GM23248 (cell line): ENCODE measurements around the gene CHIT1. TPM values are rescaled to one million over a fixed set of nuclear protein-coding genes. Genes with fewer than 3 reads are reported as not detected.
A peak's percentile ranks its signal among the peaks of the same experiment; 100 is the strongest.

Experiments
- DNase-seq: peaks from one replicate; pipeline ENCODE4 v3.0.0-alpha.2; 2015
- H2AFZ ChIP-seq: fragments of 200-600 bp; sonication (generic); 2 replicates; pipeline ENCODE4 v1.6.1; 2016; ENCODE audit warnings: antibody characterized with exemption
- H3F3A ChIP-seq: fragments of 200-600 bp; sonication (generic); 2 replicates; pipeline ENCODE4 v1.6.1; 2016; ENCODE audit warnings: mild to moderate bottlenecking, antibody characterized with exemption, mixed run types; ENCODE audit not compliant: insufficient read depth
- H3K27ac ChIP-seq: fragments of 200-600 bp; sonication (generic); 2 replicates; pipeline ENCODE4 v1.5.1; 2016; ENCODE audit warnings: mild to moderate bottlenecking
- H3K27me3 ChIP-seq: fragments of 200-600 bp; sonication (generic); replicated peaks from 2 replicates; pipeline ENCODE4 v1.6.1; 2016; ENCODE audit warnings: mild to moderate bottlenecking; ENCODE audit not compliant: insufficient read depth
- H3K36me3 ChIP-seq: fragments of 200-600 bp; sonication (generic); 2 replicates; pipeline ENCODE4 v1.6.1; 2016; ENCODE audit warnings: low read depth, mild to moderate bottlenecking
- H3K4me1 ChIP-seq: fragments of 200-600 bp; sonication (generic); 2 replicates; pipeline ENCODE4 v1.6.1; 2016; ENCODE audit warnings: mild to moderate bottlenecking; ENCODE audit not compliant: insufficient read depth
- H3K4me2 ChIP-seq: fragments of 200-600 bp; sonication (generic); one replicate; pipeline ENCODE4 v1.6.1; 2016; ENCODE audit warnings: mild to moderate bottlenecking; ENCODE audit not compliant: unreplicated experiment
- H3K4me3 ChIP-seq: fragments of 200-600 bp; sonication (generic); 2 replicates; pipeline ENCODE4 v1.5.1; 2016; ENCODE audit warnings: mild to moderate bottlenecking
- H3K79me2 ChIP-seq: fragments of 200-600 bp; sonication (generic); 2 replicates; pipeline ENCODE4 v1.6.1; 2016; ENCODE audit warnings: mild to moderate bottlenecking; ENCODE audit not compliant: insufficient read depth
- H3K9ac ChIP-seq: fragments of 200-600 bp; sonication (generic); 2 replicates; pipeline ENCODE4 v1.6.1; 2016; ENCODE audit warnings: mild to moderate bottlenecking
- H3K9me2 ChIP-seq: fragments of 200-600 bp; sonication (generic); 2 replicates; pipeline ENCODE4 v1.6.1; 2016; ENCODE audit warnings: mixed run types, mild to moderate bottlenecking, moderate library complexity; ENCODE audit not compliant: insufficient read depth
- H3K9me3 ChIP-seq: fragments of 200-600 bp; sonication (generic); one replicate; pipeline ENCODE4 v1.6.1; 2017; ENCODE audit warnings: low read depth
- H4K20me1 ChIP-seq: fragments of 200-600 bp; sonication (generic); 2 replicates; pipeline ENCODE4 v1.6.0; 2016; ENCODE audit not compliant: insufficient read depth
- EZH2 ChIP-seq: fragments of 200-600 bp; sonication (generic); IDR thresholded peaks from 2 replicates; pipeline ENCODE4 v1.6.1; 2018; ENCODE audit warnings: antibody characterized with exemption, mild to moderate bottlenecking; ENCODE audit not compliant: insufficient read depth, poor library complexity, severe bottlenecking
- EZH2phosphoT487 ChIP-seq: fragments of 200-600 bp; sonication (generic); IDR thresholded peaks from 2 replicates; pipeline ENCODE4 v1.6.1; 2018; ENCODE audit warnings: antibody characterized with exemption, moderate library complexity, mild to moderate bottlenecking, low read depth; ENCODE audit not compliant: insufficient read depth
- WGBS, 2 experiments: methylation state at CpG; one replicate each; pipeline ENCODE4 v1.1.6; 2015 to 2017; ENCODE audit warnings: low lambda C conversion rate in 2 of 2, low coverage in 1 of 2; ENCODE audit errors: missing lambda C conversion rate in 2 of 2; 5-methylcytosine and 5-hydroxymethylcytosine counted together
- in situ Hi-C: fragments of 300-500 bp; cut with MboI; formaldehyde crosslinking; loops from 2 replicates; pipeline ENCODE4 v1.15.0; 2020
- polyA plus RNA-seq: library from polyadenylated mRNA; unstranded; fragments of >200 nt; fragmentation: Nextera tagmentation; extraction: Ambion mirVana; gene quantifications from 2 replicates; pipeline ENCODE4 v1.2.1, GENCODE V29; 2016
- total RNA-seq: library from RNA; depleted of rRNA; stranded (reverse); fragments of >200 nt; shearing (Covaris generic); gene quantifications from 2 replicates; pipeline ENCODE4 v1.2.3, GENCODE V29; 2014

Gene CHIT1
- total and polyA plus RNA-seq, 2 experiments from 2014 or later = not detected

- WGBS, 2 experiments = 57 to 68% methylated on average over 4 of the region's 4 CpGs
- Histone ChIP-seq H3K4me3 (no peak overlapping the region), H3K9me3 (no peaks in the 10 kb centered on the region), H3K27ac (no peak overlapping the region), H4K20me1 (no peaks in the 10 kb centered on the region), H3K9me2 (no peaks in the 10 kb centered on the region), H3K4me1 (no peaks in the 10 kb centered on the region), H3K27me3 (no peaks in the 10 kb centered on the region), H3K4me2 (no peak overlapping the region), H3K79me2 (no peaks in the 10 kb centered on the region), H3K36me3 (no peaks in the 10 kb centered on the region), H3F3A (0 out of 2 replicates have a peak, but pooled peaks cover 7% of the 10 kb centered on the region), H2AFZ (no peak overlapping the region), H3K9ac (no peak overlapping the region)
- no peak for DNase-seq
- no peak for TF ChIP-seq EZH2phosphoT487
- no peak for TF ChIP-seq EZH2
- in situ Hi-C loops = loop anchor here (10.0 kb wide), 1 partner anchor 214 kb away; no protein-coding TSS in a partner anchor
Observed at GRCh38 chr1:203270448-203270847, 41.0 kb upstream of the CHIT1 start.

- no peak overlapping the region for H2AFZ ChIP-seq
- 0 out of 2 replicates have a peak, but pooled peaks cover 4% of the 10 kb centered on the region for H3F3A ChIP-seq
- no peak for TF ChIP-seq EZH2
- H3K36me3 ChIP-seq = no peaks in the 10 kb centered on the region
- H3K4me1 ChIP-seq = no peaks in the 10 kb centered on the region
- H3K9ac ChIP-seq = no peak overlapping the region
- DNase-seq = no peak
- no peak overlapping the region for H3K4me3 ChIP-seq
- no peak overlapping the region for H3K4me2 ChIP-seq
- no peak overlapping the region for H3K27ac ChIP-seq
- no peaks in the 10 kb centered on the region for H3K9me3 ChIP-seq
- H3K79me2 ChIP-seq = no peaks in the 10 kb centered on the region
- in situ Hi-C loops = loop anchor here (10.0 kb wide), 1 partner anchor 215 kb away; no protein-coding TSS in a partner anchor
- H3K27me3 ChIP-seq = no peaks in the 10 kb centered on the region
- no peaks in the 10 kb centered on the region for H3K9me2 ChIP-seq
- no peaks in the 10 kb centered on the region for H4K20me1 ChIP-seq
- 33 to 35% methylated on average over 5 of the region's 5 CpGs for WGBS, 2 experiments
Observed at GRCh38 chr1:203269654-203270020, 40.2 kb upstream of the CHIT1 start.

DNA sequence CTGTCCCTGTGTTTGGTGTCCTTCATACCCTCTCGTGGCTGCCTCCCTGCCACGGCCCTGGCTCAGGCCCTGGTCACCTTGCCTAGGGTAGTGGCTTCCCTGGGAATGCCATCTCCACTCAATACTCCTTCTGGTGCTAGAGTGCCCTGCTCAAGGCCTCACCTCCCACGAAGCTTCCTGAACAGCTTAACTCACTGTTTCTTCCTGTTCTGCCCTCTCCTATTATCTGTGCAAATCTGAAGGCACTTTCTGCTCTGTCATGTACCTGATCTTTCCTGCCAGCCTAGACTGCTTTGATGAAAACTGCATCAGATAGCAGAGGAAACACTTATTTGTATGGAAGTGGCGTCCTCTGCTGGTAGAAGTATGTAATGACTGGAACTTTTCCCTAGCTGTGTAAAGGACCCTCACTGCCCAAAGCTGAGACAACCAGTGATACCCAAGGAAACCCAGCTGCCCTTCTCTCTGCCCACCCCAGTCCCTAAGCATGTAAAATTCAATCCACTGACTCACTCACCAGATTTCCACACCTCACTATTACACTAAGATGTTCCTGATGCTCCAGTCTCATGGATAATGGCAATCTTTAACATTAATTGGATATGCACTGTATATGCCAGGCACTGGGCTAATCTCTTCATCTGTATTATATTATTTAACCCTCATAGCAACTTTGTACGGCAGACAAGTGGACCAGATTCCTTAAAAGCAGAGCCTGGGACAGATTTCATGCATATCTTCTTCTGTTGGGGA lies 39.6 kb upstream of the CHIT1 start:
- TF ChIP-seq EZH2phosphoT487 (no peak), EZH2 (no peak)
- Histone ChIP-seq H3K4me2 (no peak overlapping the region), H3K36me3 (no peaks in the 10 kb centered on the region), H3K4me3 (no peak overlapping the region), H3F3A (no peaks in the 10 kb centered on the region), H2AFZ (no peak overlapping the region), H4K20me1 (no peaks in the 10 kb centered on the region), H3K27me3 (no peaks in the 10 kb centered on the region), H3K9ac (no peak overlapping the region), H3K9me2 (no peaks in the 10 kb centered on the region), H3K4me1 (no peaks in the 10 kb centered on the region), H3K27ac (no peak overlapping the region), H3K79me2 (no peaks in the 10 kb centered on the region), H3K9me3 (no peaks in the 10 kb centered on the region)
- DNase-seq = peak; percentile 80
- in situ Hi-C loops = no loop called here
- WGBS, 2 experiments = 14 to 21% methylated on average over 5 of the region's 5 CpGs

DNA sequence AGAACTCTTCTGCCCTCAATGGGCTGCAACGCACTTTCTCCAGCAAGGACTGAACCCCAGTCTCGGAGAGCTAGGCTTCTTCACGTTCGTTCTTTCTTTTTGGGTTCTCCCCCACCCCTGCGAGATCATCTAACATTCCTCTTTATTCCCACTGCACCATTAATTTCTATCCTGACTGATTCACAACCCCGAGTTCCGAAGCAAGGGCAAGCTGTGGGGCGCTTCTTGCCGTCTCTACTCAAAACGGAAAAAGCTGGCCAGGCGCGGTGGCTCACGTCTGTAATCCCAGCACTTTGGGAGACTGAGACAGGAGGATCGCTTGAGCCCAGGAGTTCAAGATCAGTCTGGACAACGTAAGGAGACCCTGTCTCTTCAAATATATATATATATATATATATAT lies 38.4 kb upstream of the CHIT1 start:
- no peaks in the 10 kb centered on the region for H3F3A ChIP-seq
- no peaks in the 10 kb centered on the region for H3K9me3 ChIP-seq
- 0 out of 2 replicates have a peak overlapping the region, but pooled peaks have one; percentile 33 for H3K27ac ChIP-seq
- no peaks in the 10 kb centered on the region for H3K4me1 ChIP-seq
- TF ChIP-seq EZH2 (no peak), EZH2phosphoT487 (no peak)
- WGBS, 2 experiments = 37 to 42% methylated on average over 15 of the region's 15 CpGs
- peak overlapping the region; percentile 76 for H3K9ac ChIP-seq
- DNase-seq = no peak
- no peaks in the 10 kb centered on the region for H3K9me2 ChIP-seq
- peak overlapping the region; percentile 91 for H3K4me3 ChIP-seq
- in situ Hi-C loops = no loop called here
- no peaks in the 10 kb centered on the region for H3K36me3 ChIP-seq
- peak overlapping the region; percentile 77 for H3K4me2 ChIP-seq
- no peaks in the 10 kb centered on the region; the same call in 1 of the 2 replicates for H3K27me3 ChIP-seq
- H4K20me1 ChIP-seq = no peaks in the 10 kb centered on the region
- peak overlapping the region; percentile 95 for H2AFZ ChIP-seq
- no peaks in the 10 kb centered on the region for H3K79me2 ChIP-seq
